Activated naive CD8-positive, alpha-beta T cell treated with anti-CD3 and anti-CD28 coated beads, Interleukin-2, amount 50 U/mL, for 16 hours (primary cell): ENCODE data around the gene CDH2.

ENCODE experiments used
- DNase-seq: peaks from one replicate; pipeline ENCODE4 v3.0.0-alpha.2; 2020; ENCODE audit warnings: low read depth, low spot score

CDH2 gene

DNA sequence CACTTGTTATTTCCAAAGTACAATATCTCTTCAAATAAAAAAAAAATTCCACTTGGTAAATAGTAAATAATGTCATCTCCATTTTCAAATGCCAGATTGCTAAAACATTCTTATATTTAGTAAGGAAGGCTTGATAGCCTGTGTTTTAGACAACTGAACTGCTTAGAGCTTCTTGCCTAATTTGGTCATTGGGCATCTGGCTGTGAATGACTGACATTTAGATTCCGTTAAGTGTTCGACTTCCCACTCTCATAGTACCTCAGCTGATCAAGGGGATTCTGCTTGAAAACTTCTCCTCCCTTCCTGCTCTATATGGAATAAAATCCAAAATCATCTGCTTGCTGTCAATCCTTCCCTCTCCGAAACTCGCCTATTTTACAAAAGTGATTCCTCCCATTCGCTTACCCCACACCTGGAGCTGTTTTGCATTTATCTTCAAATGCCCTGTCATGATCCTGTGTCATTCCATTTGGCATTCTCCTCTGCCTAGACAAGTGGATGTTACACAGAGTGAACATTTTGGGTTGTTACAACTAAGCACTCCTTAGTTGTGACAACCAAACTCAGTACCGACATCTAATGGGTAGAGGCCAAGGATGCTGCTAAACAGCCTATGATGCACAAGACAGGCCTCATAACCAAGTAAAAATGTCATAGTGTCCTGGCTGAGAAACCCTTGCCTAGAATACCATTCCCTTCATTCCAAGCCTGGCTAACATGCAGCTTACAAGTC lies 181.0 kb downstream of the CDH2 start:
- DNase-seq: no peak

- no peak for DNase-seq
These were observed 182.4 kb downstream of the CDH2 start for GRCh38 chr18:27994571-27994970.

DNA sequence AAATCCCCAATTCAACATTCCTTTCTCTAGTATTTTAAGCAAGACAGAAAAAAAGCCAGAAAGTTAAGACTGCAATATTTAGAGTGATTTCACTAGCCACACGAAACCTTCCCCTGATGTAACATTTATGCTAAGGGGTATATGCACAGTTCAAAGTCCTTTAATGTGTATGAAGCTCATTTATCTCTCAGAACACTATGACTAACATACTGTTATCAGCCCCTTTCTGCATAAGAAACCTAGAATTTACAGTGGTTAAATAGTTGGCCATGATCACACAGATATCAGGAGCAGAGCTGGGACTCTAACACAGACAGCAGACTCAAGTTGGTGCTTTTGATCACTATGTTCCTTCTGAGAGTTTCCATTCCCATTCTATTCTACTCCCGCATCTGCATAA lies 185.5 kb downstream of the CDH2 start:
- no peak for DNase-seq

DNA sequence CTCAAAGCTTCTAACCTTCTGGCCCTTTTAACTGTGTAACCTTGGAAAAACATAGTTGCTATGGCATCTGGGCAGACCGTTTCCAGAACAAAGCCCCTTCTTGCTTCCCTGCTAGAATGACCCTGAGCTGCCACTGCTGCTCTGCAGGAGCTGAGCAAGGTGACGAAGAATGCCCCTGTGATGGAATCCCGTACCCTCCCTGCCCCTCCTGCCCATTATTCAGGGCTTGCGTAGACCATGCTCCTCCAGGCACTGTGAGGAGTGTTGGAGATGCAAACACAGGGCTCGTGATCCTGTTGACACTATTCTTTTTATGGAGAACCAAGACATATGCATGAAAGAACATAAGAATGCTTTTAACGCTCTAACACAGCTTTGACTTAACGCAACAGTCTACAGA lies 191.1 kb downstream of the CDH2 start:
- no peak for DNase-seq

- no peak for DNase-seq
These were observed 193.2 kb downstream of the CDH2 start for GRCh38 chr18:27983780-27984179.

DNA sequence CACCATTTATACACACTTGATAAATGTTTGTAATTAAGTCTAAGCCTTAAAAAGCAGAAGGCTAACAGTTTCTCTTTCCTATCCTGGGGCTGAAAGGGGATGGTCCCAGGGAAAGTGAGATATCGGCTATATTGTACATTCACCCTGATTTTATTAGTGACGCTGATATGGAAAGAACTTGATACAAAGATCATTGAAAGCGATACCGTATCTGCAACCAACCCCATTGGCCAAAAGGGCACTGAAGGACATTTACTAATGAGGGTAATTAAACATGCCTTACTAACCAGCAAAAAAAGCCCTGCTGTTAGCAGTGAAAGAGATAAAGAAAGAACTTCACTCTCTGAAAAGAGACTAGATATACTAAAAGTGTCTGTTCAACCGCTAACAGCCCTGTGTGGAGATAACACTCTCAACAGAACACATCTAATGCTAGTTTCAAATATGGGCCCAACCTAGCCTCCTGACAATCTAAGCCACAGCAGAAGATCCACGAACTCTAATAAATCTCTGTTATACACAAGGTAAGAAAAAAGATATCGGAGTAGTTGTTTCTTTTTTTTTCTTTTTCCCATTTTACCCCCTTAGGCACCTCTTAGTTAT lies 200.0 kb downstream of the CDH2 start:
- DNase-seq: no peak

- no peak for DNase-seq
These were observed 206.6 kb downstream of the CDH2 start for GRCh38 chr18:27970321-27970720.

- DNase-seq: no peak
These were observed 207.7 kb downstream of the CDH2 start for GRCh38 chr18:27969206-27969605.

- no peak for DNase-seq
These were observed 208.8 kb downstream of the CDH2 start for GRCh38 chr18:27967913-27968824.

GRCh38 chr18:27966881-27967280 lies 210.0 kb downstream of the CDH2 start:
- no peak for DNase-seq

GRCh38 chr18:27964811-27965210 lies 212.1 kb downstream of the CDH2 start:
- no peak for DNase-seq

DNA sequence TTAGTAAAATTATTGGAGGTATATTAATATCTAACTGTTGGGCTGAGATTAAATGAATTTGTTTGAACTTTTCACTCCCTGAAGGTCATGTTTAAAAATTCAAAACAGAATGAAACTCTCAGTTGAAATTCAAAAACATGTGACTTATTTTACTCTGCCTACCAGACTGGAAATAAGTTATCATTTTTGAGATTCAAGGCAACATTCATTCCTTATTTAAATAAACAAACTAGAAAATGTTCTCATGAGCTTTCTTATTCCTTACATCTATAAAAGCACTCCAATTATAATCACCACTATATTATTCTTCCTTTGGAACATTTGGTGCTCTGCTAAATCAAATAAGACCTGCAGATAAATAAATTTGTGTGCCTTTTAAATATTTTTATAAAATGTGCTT lies 217.8 kb downstream of the CDH2 start:
- DNase-seq: no peak

- no peak for DNase-seq
These were observed 220.8 kb downstream of the CDH2 start for GRCh38 chr18:27956001-27956640.

GRCh38 chr18:27954226-27954625 lies 222.7 kb downstream of the CDH2 start:
- DNase-seq: no peak

GRCh38 chr18:27952741-27953140 lies 224.2 kb downstream of the CDH2 start:
- no peak for DNase-seq

GRCh38 chr18:27950648-27951228 lies 226.2 kb downstream of the CDH2 start:
- DNase-seq: no peak

- DNase-seq: no peak
These were observed 227.9 kb downstream of the CDH2 start for GRCh38 chr18:27948986-27949385.

GRCh38 chr18:27942706-27943105 lies 234.2 kb downstream of the CDH2 start:
- no peak for DNase-seq

- no peak for DNase-seq
These were observed 245.4 kb downstream of the CDH2 start for GRCh38 chr18:27931535-27931934.

- DNase-seq: no peak
These were observed 254.2 kb downstream of the CDH2 start for GRCh38 chr18:27922780-27923179.

GRCh38 chr18:27921904-27922751 lies 254.8 kb downstream of the CDH2 start:
- DNase-seq: no peak
